Glutamatergic neuron (in vitro differentiated cells): Measurements from ENCODE around the gene TBC1D22A. TPM values are rescaled to one million over a fixed set of nuclear protein-coding genes. Genes with fewer than 3 reads are reported as not detected.

ENCODE experiments used
- DNase-seq: peaks from one replicate; pipeline ENCODE4 v3.0.0; 2022
- H3K27ac Mint-ChIP-seq: one replicate; pipeline ENCODE4 v1.8.0; 2020; ENCODE audit warnings: mild to moderate bottlenecking, mixed read lengths, inconsistent platforms; ENCODE audit not compliant: unreplicated experiment
- H3K27me3 Mint-ChIP-seq: one replicate; pipeline ENCODE4 v1.8.0; 2020; ENCODE audit warnings: mild to moderate bottlenecking, moderate library complexity, mixed read lengths, inconsistent platforms; ENCODE audit not compliant: unreplicated experiment
- H3K36me3 Mint-ChIP-seq: one replicate; pipeline ENCODE4 v1.8.0; 2020; ENCODE audit warnings: mild to moderate bottlenecking, mixed read lengths, inconsistent platforms; ENCODE audit not compliant: unreplicated experiment
- H3K4me1 Mint-ChIP-seq: one replicate; pipeline ENCODE4 v1.8.0; 2020; ENCODE audit warnings: mild to moderate bottlenecking, low read depth, mixed read lengths, inconsistent platforms; ENCODE audit not compliant: unreplicated experiment
- H3K4me3 Mint-ChIP-seq: one replicate; pipeline ENCODE4 v1.8.0; 2020; ENCODE audit warnings: mild to moderate bottlenecking, mixed read lengths, inconsistent platforms; ENCODE audit not compliant: unreplicated experiment
- H3K9me3 Mint-ChIP-seq: one replicate; pipeline ENCODE4 v1.8.0; 2020; ENCODE audit warnings: mild to moderate bottlenecking, moderate library complexity, mixed read lengths, inconsistent platforms; ENCODE audit not compliant: unreplicated experiment
- CTCF ChIP-seq: fragments of 200-600 bp; sonication (generic); IDR thresholded peaks from one replicate; pipeline ENCODE4 v1.5.0; 2021; ENCODE audit not compliant: partially characterized antibody, unreplicated experiment
- total RNA-seq: library from RNA; stranded (reverse); fragmentation: NEBNext Ultra II Directional; extraction: Animal tissue kit (Norgen Biotek cat#: 25700); gene quantifications from one replicate; pipeline ENCODE4 v1.2.1, GENCODE V29; 2021; ENCODE audit not compliant: unreplicated experiment

Gene TBC1D22A
- total RNA-seq, 1 donor from 2014 or later, result 23.0 TPM

GRCh38 chr22:46750530-46750800 is 12.0 kb upstream of the TBC1D22A start:
- no peak for TF ChIP-seq CTCF
- no peak for DNase-seq
- Mint-ChIP-seq H3K9me3 (peaks cover 7% of the 10 kb centered on the region), H3K36me3 (no peaks in the 10 kb centered on the region), H3K27ac (no peak overlapping the region), H3K4me3 (no peak overlapping the region), H3K4me1 (no peaks in the 10 kb centered on the region), H3K27me3 (peaks cover 1% of the 10 kb centered on the region)

DNA sequence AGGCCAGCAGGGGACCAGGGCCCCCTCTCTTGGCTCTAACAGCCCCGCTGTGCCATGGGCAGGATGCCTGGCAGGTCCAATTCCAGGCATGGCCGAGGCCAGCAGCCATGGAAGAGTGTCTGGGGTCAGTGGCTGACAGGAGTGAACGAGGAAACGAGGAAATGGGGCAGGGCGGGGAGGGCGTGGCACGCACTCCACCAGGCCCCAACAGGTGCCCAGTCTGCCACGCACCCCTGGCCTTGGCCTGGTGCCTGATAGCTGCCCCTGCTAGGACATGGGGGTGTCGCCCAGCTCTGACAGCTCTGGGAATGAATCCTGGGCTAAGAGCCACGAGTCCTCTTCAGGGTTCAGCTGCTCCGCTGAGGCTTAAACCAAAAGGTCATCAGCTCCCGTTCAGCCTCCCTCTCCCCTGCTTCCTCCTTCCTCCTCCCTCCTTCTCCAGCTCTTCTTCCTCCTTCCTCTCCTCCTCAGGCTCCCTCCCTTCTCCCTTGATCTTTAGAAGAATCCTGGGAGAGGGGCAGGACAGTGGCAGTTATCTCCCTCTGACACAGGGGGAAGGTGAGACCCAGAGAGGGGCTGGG is 11.5 kb upstream of the TBC1D22A start:
- Mint-ChIP-seq H3K27ac (no peak overlapping the region), H3K36me3 (no peaks in the 10 kb centered on the region), H3K27me3 (peaks cover 1% of the 10 kb centered on the region), H3K4me1 (no peaks in the 10 kb centered on the region), H3K4me3 (no peak overlapping the region), H3K9me3 (peaks cover 7% of the 10 kb centered on the region)
- TF ChIP-seq CTCF, result no peak
- no peak for DNase-seq

GRCh38 chr22:46752286-46752987 is 10.0 kb upstream of the TBC1D22A start:
- Mint-ChIP-seq H3K27ac (no peak overlapping the region), H3K4me1 (no peaks in the 10 kb centered on the region), H3K36me3 (peaks cover 11% of the 10 kb centered on the region), H3K27me3 (peaks cover 1% of the 10 kb centered on the region), H3K9me3 (peaks cover 12% of the 10 kb centered on the region), H3K4me3 (no peak overlapping the region)
- no peak for TF ChIP-seq CTCF
- DNase-seq, result no peak

- TF ChIP-seq CTCF, result no peak
- H3K27ac Mint-ChIP-seq, result no peak overlapping the region
- peaks cover 1% of the 10 kb centered on the region for H3K27me3 Mint-ChIP-seq
- H3K36me3 Mint-ChIP-seq, result peaks cover 13% of the 10 kb centered on the region
- H3K4me3 Mint-ChIP-seq, result no peak overlapping the region
- H3K4me1 Mint-ChIP-seq, result no peaks in the 10 kb centered on the region
- DNase-seq, result no peak
- peaks cover 14% of the 10 kb centered on the region for H3K9me3 Mint-ChIP-seq
Observed at GRCh38 chr22:46752988-46753310, 9.5 kb upstream of the TBC1D22A start.

GRCh38 chr22:46753360-46753759 is 9.1 kb upstream of the TBC1D22A start:
- peaks cover 1% of the 10 kb centered on the region for H3K27me3 Mint-ChIP-seq
- no peak overlapping the region for H3K27ac Mint-ChIP-seq
- no peak for TF ChIP-seq CTCF
- H3K9me3 Mint-ChIP-seq, result peaks cover 14% of the 10 kb centered on the region
- H3K4me1 Mint-ChIP-seq, result no peaks in the 10 kb centered on the region
- no peak for DNase-seq
- peaks cover 13% of the 10 kb centered on the region for H3K36me3 Mint-ChIP-seq
- H3K4me3 Mint-ChIP-seq, result no peak overlapping the region
